LHCN-M2 (cell line): ENCODE data around the gene SSTR4. TPM values are rescaled to one million over a fixed set of nuclear protein-coding genes. Genes with fewer than 3 reads are reported as not detected.
"Not testable (repeated sequence)": the region's sequence is repeated elsewhere in the genome, so short reads cannot be mapped to it uniquely, and the experiment has no call there.

Experiments used
- DNase-seq: peaks from one replicate; pipeline ENCODE4 v3.0.0-alpha.2; 2012; ENCODE audit warnings: low read depth
- total RNA-seq: library from RNA; depleted of rRNA; stranded (reverse); fragments of >200 nt; gene quantifications from 2 replicates; pipeline ENCODE4 v1.2.3, GENCODE V29; 2014

Gene SSTR4
- total RNA-seq, 1 experiment from 2014 or later, result not detected

DNA sequence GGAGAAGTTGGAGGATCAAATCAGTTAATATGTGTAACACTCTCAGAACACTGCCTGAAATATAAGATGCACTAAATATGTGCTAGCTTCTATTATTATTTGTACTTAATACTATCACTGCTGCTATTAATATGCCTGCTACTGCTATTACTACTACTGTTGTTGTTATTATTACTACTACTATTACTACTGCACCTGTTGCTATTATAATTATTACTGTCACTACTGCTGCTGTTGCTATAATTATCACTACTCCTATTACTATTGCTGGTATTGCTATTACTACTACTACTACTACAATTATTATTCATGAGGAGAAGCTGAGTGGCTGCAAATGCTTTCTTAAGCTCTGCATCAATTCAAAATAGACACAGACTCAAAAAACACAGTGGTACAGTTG lies 16.7 kb upstream of the SSTR4 start:
- no peak for DNase-seq

DNA sequence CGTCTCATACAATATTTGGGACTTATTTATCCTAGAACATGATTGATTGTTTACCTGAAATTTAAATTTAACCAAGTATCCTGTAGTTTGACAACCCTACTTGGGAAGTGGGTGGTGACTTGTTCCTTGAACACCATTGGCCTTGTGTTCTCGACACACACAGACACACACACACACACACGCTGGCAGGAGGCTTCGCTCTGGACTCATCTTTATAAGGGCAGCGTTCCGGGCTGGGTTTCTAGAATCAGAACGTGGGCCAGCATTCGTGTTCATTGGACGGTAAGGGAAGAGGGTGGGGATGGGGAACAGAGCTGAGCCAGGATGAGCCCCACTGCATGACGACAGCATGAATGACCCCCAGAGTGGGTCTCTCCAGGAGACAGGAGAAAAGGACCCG lies 16.2 kb upstream of the SSTR4 start:
- no peak for DNase-seq

DNA sequence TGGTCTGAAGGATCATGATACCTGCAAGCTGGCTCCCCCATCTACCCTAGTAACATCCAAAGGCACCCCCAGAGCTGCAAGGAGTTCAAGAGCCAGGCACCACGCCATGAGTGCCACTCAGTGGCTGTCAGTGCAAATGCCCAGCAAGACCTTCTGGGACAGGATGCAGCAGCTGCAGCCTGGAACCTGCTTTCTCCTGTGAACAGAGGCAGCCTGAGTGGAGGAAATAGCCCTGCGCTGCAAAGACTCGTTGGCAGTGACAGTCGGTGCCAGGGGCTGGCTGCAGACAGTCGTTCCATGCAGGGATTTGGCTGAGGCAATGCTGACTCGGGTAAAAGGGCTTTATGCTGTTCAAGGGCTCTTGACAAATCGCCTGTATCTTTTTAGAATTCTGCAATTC lies 15.7 kb upstream of the SSTR4 start:
- peak; percentile 3 for DNase-seq

DNA sequence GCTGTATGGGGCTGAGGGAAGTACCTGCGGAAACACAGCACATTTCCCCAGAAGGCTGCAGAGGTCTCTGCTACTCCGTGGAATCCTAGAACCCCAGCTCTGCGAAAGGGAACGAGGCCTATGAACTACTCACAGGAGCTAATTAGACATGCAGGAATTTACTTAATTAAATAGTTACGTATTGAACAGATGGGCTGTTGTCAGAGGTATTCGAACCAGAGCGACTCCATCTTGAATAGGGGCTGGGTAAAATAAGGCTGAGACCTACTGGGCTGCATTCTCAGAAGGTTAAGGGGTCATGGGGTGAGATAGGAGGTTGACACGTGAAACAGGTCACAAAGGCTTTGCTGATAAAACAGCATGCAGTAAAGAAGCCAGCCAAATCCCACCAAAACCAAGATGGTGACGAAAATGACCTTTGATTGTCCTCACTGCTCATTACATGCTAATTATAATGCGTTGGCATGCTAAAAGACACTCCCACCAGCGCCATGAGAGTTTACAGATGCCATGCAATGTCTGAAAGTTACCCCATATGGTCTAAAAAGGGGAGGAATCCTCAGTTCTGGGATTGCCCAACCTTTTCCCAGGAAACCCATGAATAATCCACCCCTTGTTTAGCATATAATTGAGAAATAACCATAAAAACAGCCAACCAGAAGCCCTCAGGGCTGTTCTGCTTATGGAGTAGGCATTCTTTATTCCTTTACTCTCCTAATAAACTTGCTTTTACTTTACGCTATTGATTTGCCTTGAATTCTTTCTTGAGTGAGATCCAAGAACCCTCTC lies 14.7 kb upstream of the SSTR4 start:
- DNase-seq, result no peak

DNA sequence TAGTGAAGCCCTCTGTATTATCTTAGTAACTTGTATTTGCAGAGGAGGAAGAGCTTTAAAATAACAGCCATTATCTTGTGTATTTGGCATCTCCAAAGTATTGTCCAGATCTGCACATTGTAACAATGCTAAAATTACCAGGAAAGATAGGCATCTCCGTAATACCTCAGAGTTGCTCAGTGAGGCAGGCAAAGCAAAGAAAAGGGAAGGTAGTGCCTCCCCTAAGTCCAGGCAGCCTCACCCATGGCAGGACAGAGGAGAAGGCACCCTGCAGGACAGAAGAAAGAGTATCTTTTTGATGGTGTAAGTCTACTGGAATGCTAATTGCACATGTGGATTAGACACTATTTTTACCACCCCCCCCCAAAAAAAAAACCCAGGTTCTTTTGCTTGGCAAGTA lies 13.6 kb upstream of the SSTR4 start:
- no peak for DNase-seq

DNA sequence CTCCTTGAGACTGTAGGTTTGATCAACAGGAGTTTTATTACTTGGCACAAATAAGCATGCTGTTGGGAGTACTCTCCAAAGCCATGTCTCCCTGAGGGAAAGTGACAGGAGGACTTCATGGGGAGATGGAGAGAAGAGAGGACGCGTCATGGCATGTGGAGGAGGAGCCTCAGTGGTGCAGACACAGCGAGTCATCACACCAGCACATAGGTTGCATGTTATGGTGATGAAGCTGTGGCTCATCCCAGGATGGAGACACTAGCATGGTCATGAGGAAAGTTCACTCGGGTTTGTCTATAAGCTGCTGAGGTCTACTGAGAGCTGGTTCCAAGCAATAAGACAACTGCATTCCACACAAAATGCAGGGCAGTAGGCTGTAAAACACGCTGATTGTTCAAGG lies 13.2 kb upstream of the SSTR4 start:
- DNase-seq, result peak; percentile 19

DNA sequence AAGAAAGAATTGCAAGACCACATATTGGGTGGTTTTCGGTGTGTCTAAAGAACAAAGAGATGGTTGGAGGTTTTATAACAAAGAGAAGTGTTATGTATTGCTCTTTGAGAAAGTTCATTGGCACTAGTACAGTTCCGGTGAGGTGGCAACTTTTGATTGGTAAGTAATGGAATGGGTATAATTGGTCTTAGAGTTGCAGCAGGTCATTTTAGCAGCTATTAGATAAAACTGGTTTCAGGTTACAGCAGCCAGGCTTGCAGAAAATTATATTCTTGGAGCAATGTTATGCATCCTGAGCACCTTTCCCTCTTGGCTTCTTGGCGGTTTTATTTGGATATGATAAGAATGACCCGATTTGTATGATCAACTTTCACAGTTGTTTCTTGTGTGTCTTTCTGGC lies 12.3 kb upstream of the SSTR4 start:
- DNase-seq, result no peak

DNA sequence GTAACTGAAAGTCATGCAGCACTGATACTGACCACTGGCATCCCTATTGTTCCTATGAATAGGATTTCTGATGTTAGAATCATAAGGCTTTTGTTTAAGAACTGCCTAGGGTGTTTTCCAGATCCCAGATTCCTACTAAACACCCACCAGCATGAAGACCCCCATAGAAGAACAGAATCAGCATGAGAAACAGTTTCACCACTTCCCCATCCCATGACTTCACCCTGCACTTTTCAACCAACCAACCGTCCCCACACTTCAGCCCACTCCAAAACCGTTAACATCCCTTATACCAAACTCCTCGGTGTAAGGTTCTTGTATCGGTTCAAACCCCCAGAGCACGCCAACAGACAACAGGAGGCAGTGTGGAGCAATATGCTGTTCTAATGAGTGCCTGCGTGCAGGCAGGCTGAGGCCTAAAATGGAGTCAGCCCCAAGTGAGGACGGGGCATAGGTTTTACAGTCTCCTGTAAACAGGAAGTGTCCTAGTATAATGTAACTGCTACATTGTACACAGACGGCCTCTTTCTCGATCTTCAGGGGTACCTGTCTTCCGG lies 11.4 kb upstream of the SSTR4 start:
- DNase-seq, result no peak

DNA sequence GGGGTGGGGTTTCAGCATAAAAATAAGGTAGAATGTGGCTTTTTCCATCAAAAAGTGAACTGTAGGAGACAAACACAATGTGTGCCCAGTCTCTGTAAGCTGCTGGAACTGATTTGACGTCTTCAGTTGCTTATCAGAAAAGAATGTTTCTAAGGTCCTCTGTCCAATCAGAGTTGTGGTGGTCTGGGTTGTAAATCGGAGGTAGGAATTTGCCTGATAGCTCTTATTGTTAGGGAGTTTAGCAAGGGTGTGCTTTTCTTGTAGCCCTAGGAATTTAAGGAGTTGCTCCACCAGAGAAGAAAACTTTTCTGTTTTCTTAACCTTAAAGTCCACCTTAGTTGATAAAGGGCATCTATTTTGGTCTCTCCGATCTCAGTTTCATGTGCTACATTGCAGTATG lies 10.4 kb upstream of the SSTR4 start:
- DNase-seq, result no peak

DNA sequence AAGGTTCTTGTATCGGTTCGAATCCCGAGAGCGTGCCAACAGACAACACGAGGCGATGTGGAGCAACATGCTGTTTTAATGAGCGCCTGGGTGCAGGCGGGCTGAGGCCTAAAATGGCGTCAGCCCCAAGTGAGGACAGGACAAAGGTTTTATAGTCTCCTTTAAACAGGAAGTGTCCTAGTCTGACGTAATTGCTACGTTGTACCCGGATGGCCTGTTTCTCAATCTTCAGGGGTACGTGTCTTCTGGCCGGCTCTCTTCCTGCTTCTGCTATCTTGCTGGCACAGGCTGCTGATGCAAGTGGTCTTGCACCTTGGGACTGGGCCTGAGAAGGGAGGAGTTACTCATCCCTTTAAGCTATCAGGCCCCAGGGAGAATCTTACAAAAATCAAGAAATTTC lies 9.6 kb upstream of the SSTR4 start:
- not testable (repeated sequence) for DNase-seq

DNA sequence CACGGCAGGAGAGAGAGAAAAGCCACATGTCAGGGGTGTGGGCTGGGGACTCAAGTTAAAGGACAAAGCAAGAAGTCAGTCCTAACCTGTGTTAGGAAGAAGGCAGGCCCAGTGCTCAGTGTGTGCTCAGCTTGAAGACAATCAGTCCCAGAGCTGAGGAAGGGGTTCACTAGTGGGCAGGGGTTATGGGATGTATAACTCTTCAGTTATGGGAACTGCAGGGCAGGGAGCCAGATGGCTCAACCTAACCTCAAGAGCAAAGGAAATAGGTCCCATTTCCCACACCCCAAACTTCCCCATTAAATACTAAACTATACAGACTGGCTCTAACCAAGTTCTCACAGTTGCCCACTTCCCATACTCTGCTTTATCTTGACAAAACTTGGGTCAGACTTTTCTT lies 7.4 kb upstream of the SSTR4 start:
- DNase-seq, result no peak

DNA sequence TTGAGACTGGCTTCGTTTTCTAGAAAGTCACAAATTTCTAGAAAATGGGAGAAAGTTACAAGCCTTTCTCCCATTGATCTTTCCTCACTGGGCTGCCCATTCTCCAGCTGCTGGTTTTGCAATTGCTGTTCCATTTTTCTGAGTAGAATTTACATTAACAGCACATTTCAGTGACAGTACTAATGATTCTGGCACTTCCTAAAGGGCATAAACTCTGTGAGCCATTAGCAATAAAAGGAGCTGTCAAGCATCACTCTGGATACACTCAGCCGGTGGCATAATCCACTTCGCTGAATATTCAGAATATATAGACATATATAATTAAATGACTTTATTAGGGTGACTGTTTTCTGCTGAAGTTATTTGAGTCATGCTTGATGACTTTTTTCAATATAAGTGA lies 6.7 kb upstream of the SSTR4 start:
- no peak for DNase-seq

DNA sequence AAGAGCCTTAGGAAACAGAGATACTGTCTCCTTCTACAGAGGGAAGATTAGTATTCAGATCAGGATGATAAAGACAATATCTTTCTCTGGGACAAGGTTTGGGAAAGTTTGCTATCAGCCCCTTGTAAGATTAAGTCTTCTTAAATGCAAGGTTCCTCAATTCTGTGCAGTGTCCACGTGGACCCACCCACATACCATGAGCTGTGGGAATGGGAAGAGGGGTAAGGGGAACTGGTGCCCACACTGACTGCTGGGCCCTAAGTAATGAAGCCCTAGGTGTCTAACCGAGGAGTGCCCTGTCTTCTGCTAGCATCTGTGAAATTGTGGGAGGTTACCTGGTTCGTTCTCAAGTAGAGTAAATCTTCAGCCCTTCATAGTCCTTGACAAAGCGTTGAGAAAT lies 5.8 kb upstream of the SSTR4 start:
- no peak for DNase-seq

DNA sequence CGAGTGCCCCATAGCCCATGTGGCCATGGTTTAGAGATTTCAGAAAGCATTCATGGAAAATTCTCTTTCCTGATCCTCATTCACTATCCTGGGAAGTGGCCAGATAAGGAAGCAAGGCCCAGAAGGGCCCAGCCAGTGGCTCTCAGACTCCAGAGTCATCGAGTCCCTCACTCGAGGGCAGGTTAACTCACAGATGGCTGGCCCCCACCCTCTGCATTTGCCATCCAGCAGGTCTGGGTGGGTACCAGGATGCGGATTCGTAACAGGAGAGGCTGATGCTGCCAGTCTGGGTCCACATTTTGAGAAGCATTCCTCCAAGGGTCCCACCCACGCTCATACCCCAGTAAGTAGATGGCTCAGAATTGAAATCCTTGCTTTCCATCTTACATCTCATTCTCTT lies 3.8 kb upstream of the SSTR4 start:
- DNase-seq, result no peak

DNA sequence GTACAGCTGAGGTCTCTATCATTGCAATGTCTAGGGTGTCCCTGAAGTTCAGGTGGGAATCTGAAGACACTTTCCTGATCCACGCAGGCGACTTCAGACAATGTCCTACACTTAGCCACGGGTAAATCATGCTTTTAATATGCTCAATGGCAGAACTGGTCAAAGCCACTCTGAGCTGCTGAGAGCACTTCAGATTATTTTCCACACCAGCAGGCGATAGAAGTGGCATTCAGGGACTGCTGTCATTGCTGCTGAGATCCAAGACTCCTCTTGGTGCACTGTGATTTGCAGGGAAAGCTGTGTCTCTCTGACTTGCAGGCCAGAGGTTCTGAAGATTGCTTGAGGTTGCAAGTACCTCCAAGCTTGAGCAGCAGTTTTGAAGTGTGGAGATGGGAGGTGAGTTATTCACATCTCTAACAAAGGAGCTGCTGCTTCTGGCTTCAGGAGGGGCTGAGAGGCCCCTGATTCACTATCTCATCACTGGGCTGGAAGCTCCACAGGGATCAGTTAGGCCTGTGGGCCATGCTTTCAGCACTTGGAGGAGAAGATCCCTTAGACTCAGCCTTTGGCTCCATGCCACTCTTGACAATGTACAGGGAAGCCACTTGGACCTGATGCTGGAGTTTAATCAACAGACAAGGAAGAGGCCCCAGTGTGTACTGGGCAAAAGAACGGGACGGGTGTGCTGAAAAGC lies 2.9 kb upstream of the SSTR4 start:
- DNase-seq, result no peak

DNA sequence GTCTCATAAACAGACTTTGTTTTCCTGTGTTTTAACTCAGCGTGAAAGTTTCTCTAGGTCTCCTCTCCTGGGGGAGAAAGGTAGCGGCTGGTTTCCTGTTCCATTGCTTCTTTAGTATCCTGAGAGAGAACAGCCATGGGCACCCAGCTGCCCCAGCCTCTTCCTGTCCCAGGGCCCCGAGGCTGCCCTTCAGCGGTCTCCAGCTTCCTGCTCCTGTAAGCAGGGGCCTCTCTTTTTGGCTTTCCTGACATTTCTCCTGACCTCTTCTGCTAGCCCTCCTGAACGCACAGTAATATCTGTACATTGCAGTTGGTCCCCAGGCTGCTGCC lies 2.4 kb upstream of the SSTR4 start:
- no peak for DNase-seq

DNA sequence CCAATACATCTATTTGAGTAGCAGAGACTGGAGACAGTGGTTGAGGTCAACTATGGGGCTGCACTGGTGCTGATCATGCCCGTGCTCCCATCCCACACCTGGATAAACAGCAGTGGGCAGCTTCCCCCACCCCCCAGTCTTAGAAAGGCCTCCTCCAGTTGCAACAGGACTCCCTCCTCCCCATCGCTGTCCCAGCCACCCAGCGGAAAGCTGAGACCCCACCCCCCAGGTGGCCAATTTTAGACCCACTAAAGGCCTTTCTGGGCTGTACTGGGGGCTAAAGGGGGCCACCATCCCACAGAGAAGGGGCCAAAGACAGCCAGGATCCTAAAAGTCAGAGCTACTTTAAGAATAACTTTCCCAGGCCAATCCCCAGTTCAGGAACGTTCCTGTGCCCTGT lies 1.2 kb upstream of the SSTR4 start:
- DNase-seq, result no peak

DNA sequence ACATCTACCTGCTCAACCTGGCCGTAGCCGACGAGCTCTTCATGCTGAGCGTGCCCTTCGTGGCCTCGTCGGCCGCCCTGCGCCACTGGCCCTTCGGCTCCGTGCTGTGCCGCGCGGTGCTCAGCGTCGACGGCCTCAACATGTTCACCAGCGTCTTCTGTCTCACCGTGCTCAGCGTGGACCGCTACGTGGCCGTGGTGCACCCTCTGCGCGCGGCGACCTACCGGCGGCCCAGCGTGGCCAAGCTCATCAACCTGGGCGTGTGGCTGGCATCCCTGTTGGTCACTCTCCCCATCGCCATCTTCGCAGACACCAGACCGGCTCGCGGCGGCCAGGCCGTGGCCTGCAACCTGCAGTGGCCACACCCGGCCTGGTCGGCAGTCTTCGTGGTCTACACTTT lies 619 bp downstream of the SSTR4 start:
- DNase-seq, result no peak

DNA sequence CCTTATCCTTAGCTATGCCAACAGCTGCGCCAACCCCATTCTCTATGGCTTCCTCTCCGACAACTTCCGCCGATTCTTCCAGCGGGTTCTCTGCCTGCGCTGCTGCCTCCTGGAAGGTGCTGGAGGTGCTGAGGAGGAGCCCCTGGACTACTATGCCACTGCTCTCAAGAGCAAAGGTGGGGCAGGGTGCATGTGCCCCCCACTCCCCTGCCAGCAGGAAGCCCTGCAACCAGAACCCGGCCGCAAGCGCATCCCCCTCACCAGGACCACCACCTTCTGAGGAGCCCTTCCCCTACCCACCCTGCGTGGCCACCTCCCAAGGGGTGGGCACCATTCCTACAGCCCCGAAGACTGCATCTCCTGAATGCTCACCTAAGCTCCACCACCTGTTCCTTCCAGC lies 1.3 kb downstream of the SSTR4 start:
- no peak for DNase-seq

DNA sequence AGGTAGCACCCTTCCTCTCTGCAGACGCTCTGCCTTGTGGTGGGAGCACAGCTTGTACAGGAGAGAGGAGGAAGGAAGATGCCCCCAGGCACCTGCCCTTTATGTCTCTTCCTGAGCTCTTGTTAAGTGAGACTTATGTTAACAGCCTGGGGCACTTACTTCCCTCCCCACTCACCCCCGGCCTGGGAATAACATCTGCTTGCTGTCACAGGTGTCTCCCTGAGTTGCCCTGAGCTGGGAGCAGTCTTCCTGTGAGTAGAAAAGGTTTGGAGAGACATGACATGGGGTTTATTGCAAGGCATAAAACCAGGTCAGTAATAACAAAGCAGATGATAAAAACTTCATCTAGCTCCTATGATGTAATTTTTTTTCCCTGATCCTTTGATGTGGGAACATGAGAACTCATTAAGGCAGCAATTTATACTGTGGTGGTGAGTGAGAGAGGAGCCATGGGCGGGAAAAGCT lies 1.9 kb downstream of the SSTR4 start:
- no peak for DNase-seq

DNA sequence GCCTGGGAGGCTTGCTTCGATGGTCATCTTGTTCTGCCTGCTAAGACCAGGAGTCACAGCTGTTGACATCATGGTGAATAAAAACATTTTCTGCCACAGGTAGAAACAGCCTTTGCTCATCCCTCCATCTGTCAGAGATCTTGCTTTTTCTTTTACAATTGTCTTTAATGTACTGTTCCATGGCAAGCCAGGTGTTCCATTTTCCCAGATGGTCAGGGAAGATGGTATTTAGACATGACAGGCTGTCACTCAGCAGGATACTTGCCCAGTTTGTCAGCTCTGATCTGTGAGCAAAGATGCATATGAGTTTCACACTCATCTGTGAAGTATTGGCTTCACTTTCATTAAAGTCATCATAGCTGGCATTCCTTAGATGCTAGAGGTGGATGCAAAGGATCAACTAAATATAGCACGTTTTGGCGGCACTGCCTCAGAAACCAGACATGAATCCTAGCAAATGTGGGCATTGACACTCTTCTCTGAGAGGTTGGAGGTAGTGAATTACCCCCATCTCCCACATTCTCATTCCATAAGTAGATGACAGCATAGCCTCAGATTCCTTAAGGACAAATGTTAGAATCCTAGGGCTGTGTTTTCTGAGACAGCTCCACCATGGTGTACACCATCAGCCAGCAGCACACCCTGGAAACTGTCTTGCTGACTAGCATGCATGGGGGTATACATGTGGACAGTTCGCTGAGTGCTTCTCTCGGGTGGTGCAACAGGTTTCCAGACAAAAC lies 4.2 kb downstream of the SSTR4 start:
- no peak for DNase-seq

DNA sequence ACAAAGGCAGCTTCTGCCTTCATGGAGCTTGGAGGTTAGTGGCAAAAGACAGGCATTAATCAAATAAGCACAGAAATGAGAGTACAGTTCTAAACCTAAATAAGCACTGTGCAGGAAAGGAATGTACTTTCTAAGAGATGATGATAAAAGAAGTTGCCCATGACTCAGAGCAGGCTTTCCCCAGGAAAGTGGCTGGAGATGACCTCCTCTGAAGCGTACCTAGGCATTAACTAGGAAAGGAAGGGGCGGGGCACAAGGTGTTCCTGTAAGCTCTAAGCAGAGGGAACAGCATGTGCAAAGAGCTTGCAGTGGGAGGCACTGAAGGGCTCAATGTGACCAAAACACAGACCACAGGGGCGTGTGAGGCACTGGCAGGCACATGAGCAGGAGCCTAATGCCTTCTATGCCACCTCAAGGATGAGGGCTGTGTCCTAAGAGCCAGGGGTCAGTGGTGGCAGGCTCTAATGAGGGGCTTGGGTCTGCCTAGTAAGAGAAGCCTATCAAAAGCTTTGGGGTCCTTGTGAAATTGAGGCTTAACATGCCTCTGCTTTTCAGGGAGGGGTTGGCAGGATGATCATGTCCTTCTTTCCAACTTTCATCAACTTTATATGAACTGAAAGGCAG lies 4.9 kb downstream of the SSTR4 start:
- no peak for DNase-seq
